Lower leg skin (tissue), 4 donors: ENCODE measurements around the gene NRXN2. TPM values are rescaled to one million over a fixed set of nuclear protein-coding genes. Genes with fewer than 3 reads are reported as not detected.

Experiments used
- DNase-seq, 2 donors: peaks; one replicate each; pipeline ENCODE4 v3.0.0-alpha.2; 2019; ENCODE audit warnings: low spot score in 2 of 2
- H3K4me3 ChIP-seq: fragments of 200-600 bp; sonication (generic); 2 replicates; pipeline ENCODE4 v1.5.1; 2017; ENCODE audit warnings: mild to moderate bottlenecking, low read depth; ENCODE audit not compliant: poor library complexity, severe bottlenecking
- CTCF ChIP-seq, 3 donors: fragments of 450-650 bp; IDR thresholded peaks; one replicate each; pipeline ENCODE4 v1.5.1; 2016; ENCODE audit warnings: antibody characterized with exemption in 3 of 3, mild to moderate bottlenecking in 3 of 3, moderate library complexity in 2 of 3
- POLR2A ChIP-seq, 2 donors: fragments of 450-650 bp; IDR thresholded peaks; one replicate each; pipeline ENCODE4 v1.6.1; 2016 to 2017; ENCODE audit warnings: antibody characterized with exemption in 2 of 2, mild to moderate bottlenecking in 1 of 2, moderate library complexity in 1 of 2
- WGBS, 2 donors: methylation state at CpG; one replicate each; pipeline ENCODE4 v1.1.5; 2018; 5-methylcytosine and 5-hydroxymethylcytosine counted together
- intact Hi-C: fragments of 100-400 bp; cut with DNase I; formaldehyde crosslinking; loops from one replicate; pipeline ENCODE4 v1.15.0; 2023; ENCODE audit warnings: low total_unique reads
- total RNA-seq, 4 donors: library from RNA; depleted of rRNA; stranded (reverse); fragments of >200 nt; gene quantifications; one replicate each; pipeline ENCODE4 v1.1.0, GENCODE V29; 2016

NRXN2 gene
- total RNA-seq, 4 donors from 2014 or later = 0.27 to 7.0 (median 1.1) TPM; not detected in 1

DNA sequence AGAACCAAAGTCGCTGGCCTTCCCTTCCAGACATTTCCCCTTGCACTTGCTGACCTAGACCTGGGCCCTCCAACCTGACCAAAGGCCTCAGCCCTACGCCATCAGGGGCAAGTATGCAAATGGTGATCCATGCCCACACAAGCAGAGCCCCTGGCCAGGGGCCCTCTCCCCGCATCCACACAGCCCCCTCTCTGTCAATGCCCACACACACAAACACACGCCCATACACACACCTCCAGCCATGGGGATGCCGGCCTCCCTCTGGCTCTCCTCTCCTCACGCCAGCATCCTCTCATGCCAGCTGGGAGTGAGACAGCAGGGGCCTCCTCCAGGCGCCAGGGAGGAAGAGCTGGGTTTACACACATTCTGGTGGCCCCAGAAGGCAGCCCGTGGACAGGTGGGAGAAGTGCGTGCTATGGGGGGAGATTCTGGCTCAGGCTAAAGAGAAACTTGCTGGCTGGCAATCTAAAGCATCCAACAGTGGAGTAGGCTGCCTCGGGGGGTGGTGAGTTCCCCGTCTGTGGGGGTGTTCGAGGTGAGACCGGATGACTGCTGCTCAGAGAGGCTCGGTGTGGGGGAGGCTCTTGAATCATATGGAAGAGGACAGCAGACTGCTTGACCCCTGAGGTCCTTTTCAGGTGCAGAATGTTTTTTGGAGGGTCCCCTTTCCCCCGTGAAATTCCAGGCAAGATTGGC is 4.8 kb downstream of the NRXN2 start:
- no peak for TF ChIP-seq CTCF (IDR thresholded peaks at IDR 0.05)
- no peak for TF ChIP-seq POLR2A (IDR thresholded peaks at IDR 0.05)
- DNase-seq = no peak
- H3K4me3 ChIP-seq = no peak overlapping the region
- intact Hi-C loops = no loop called here
- 68 to 70% methylated on average over 15 of the region's 15 CpGs for WGBS, 2 donors

DNA sequence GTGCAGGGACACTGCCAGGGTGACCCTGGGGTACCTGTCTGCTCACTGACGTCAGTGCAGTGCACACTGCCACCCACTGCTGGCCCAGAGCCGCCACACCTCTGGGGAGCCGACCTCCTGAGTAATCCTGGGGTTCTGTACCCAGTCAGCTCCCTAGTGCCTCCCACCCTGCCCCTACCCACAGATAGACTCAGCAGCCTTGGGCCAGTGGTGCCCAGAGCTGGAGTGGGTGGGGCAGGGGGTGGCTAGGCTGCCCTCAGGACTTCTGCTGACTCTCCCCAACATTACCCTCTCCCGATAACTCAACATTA is 5.8 kb downstream of the NRXN2 start:
- H3K4me3 ChIP-seq = no peak overlapping the region
- intact Hi-C loops = no loop called here
- TF ChIP-seq POLR2A (IDR thresholded peaks at IDR 0.05) (no peak), CTCF (IDR thresholded peaks at IDR 0.05) (no peak)
- no peak for DNase-seq
- 55 to 61% methylated on average over 4 of the region's 4 CpGs for WGBS, 2 donors

- H3K4me3 ChIP-seq = no peak overlapping the region
- TF ChIP-seq CTCF (IDR thresholded peaks at IDR 0.05) (no peak), POLR2A (IDR thresholded peaks at IDR 0.05) (no peak)
- DNase-seq = no peak
- 43 to 48% methylated on average over 20 to 21 of the region's 21 CpGs for WGBS, 2 donors
- intact Hi-C loops = no loop called here
Observed at GRCh38 chr11:64716473-64717267, 6.3 kb downstream of the NRXN2 start.

DNA sequence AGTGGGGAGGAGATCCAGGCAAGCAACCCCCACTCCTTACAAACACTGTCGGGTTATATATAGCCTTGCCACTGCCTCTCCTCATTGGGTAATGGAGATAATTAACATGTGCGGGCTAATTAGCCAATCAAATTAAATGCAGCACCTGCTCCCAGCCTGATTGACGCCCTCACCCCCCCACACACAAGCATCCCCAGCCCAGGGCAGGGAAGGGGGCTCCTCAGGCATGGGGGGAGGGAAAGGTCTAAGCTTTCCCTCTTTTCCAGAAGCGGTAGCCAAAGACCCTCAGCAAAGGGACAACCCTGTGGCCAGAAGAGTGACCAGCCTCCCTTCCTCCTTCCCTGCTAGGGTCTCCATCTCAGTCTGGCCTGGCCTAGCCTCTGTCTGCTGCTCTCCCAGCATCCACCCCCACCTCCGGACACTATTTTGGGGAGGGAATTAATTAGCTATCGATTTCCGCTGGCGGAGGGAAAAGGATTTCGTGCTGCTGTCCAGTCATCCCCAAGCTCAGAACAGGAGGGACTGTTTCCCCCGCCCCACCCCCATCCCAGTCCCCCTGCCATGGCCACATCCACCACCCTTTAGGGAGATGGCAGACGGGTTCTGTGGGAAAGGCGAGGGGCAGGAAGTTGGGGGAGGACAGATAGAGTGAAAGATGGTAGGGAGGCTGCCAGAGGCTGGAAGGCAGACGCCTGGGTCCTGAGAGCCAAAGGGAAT is 7.1 kb downstream of the NRXN2 start:
- DNase-seq = no peak
- intact Hi-C loops = no loop called here
- WGBS, 2 donors = 41 to 42% methylated on average over 13 of the region's 13 CpGs
- no peak for TF ChIP-seq CTCF (IDR thresholded peaks at IDR 0.05)
- no peak for TF ChIP-seq POLR2A (IDR thresholded peaks at IDR 0.05)
- H3K4me3 ChIP-seq = no peak overlapping the region

GRCh38 chr11:64715110-64715509 is 7.9 kb downstream of the NRXN2 start:
- intact Hi-C loops = no loop called here
- 38 to 51% methylated on average over 5 of the region's 5 CpGs for WGBS, 2 donors
- TF ChIP-seq CTCF (IDR thresholded peaks at IDR 0.05) = no peak
- no peak for TF ChIP-seq POLR2A (IDR thresholded peaks at IDR 0.05)
- no peak for DNase-seq
- H3K4me3 ChIP-seq = no peak overlapping the region
